ENCODE measurements around the gene GPR78.
"Not testable (repeated sequence)": the region's sequence is repeated elsewhere in the genome, so short reads cannot be mapped to it uniquely, and the experiment has no call there.

The GPR78 gene

GRCh38 chr4:8618421-8618820 lies 38.2 kb downstream of the GPR78 start:
- no peak for DNase-seq

DNA sequence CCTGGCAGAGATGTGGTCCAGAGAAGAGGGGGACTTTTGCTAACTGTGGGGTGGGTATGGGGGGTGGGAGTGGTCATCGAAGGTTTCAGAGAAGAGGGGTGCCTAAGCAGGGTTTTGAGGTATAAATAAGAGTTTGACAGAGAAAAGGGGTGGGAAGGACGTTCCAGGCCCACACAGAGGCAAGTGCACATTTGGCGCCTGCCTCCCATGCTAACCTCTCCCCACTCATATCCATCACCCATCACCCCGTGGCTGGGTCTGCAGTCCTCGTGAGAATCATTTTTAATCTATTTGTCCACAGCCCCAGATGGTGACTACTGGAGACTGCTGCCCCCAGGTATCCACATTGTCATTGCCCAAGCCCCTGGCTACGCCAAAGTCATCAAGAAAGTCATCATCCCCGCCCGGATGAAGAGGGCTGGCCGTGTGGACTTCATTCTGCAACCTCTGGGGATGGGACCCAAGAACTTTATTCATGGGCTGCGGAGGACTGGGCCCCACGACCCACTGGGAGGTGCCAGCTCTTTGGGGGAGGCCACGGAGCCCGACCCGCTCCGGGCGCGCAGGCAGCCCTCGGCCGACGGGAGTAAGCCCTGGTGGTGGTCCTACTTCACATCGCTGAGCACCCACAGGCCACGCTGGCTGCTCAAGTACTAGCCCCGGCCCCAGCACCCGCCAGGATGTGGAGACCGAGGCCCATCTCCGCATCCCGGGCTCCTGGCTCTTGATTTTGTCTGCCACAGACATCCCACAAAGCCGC lies 38.9 kb downstream of the GPR78 start:
- DNase-seq, result no peak

- DNase-seq, result not testable (repeated sequence)
Observed at GRCh38 chr4:8621135-8621534, 40.9 kb downstream of the GPR78 start.

DNA sequence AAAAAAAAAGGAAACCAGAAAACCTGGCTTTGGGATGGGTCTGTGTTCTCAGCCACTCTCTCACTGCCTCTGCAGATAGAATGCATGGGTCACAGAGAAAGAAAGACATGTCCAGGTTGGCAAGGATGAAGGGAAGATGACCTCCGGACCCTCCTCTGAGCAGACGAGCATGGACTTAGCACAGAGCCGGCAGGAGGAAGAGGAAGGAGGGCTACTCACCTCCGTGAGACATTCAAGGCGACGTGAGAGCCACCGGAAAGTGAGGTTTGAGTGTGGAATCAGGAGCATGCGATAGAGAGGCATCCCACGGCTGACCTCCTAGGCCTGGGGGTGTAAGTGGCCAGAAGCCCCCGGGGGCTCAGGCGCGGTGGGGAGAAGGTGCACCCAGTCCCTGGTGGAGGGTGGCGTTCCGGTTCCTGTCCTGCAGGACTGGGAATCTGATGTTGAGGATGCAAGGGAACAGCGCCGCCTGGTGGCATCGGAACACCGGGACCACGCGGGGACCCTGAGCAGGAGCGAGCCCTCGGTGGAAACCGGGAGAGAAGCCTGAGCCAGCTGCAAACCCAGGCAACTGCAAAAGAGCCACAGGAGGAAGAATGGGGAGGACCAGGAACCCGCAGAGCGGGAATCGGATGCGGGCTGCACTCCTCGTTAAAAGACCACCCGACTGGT lies 44.5 kb downstream of the GPR78 start:
- not testable (repeated sequence) for DNase-seq

GRCh38 chr4:8630240-8630905 lies 50.2 kb downstream of the GPR78 start:
- DNase-seq, result not testable (repeated sequence)

DNA sequence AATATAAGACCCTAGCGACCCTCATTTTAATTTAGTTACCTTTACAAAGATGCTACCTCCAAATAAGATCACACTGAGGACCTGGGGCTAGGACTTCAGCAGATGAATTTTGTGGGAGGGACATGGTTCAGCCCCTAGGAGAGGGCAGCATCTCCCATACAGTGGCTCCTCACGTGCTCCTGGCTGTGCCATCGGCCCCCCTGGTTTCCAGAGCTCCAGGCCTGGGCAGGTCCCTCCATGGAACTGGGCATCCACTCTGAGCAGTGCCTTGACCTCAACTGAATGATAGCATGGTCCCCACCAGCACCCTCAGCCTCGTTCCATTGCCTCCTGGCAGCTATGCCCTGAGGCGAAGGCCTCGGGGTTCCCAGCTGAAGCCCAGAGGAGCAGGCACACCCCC lies 51.7 kb downstream of the GPR78 start:
- DNase-seq, result not testable (repeated sequence)

DNA sequence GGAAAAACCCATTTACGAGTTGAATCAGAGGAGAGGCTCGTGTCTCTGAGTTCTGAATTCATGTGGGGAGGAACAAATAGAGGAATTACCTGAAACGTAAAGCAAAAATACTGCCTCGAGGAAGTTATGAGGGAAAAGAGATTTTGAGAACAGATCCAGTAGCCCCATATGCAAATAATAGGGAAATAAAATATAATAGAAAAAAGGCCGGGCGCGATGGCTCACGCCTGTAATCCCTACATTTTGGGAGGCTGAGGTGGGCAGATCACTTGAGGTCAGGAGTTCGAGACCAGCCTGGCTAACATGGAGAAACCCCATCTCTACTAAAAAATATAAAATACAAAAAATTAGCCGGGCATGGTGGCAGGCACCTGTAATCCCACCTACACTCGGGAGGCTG lies 54.6 kb downstream of the GPR78 start:
- DNase-seq, result not testable (repeated sequence)

GRCh38 chr4:8635897-8636554 lies 55.8 kb downstream of the GPR78 start:
- not testable (repeated sequence) for DNase-seq
